IMR-90 (cell line): Measurements from ENCODE around the gene NXPE4. TPM values are rescaled to one million over a fixed set of nuclear protein-coding genes. Genes with fewer than 3 reads are reported as not detected.
"Not testable (repeated sequence)": the region's sequence is repeated elsewhere in the genome, so short reads cannot be mapped to it uniquely, and the experiment has no call there.

Experiments
- ATAC-seq: fragments of 200-7000 bp; cut with Tn5 transposase; 2 replicates; pipeline ENCODE4 v1.9.1; 2020; ENCODE audit warnings: low read depth, mild to moderate bottlenecking, moderate library complexity
- BruUV-seq: library from RNA; stranded (reverse); fragments of 400-500 nt; replicated peaks from 2 replicates; lab custom pipeline; 2021; lab: Mats Ljungman, UMichigan
- CTCF ChIA-PET: fragments of 300-600 bp; formaldehyde crosslinking; extraction: SDS; loops from one replicate; lab custom pipeline; 2021; ENCODE audit warnings: antibody characterized with exemption; lab: Yijun Ruan, JAX
- POLR2A ChIA-PET: fragments of 300-600 bp; sonication (Branson Sonifier 250); formaldehyde crosslinking; loops from one replicate; lab custom pipeline; 2022; ENCODE audit warnings: antibody characterized with exemption; ENCODE audit not compliant: unreplicated experiment; lab: Charles Lee
- DNase-seq: peaks from one replicate; pipeline ENCODE4 v3.0.0; 2013
- H2AFZ ChIP-seq: replicated peaks from 2 replicates; pipeline ENCODE3; 2013; ENCODE audit warnings: low read length, mild to moderate bottlenecking; ENCODE audit not compliant: poor library complexity
- H2AK5ac ChIP-seq: 2 replicates; pipeline ENCODE4 v1.6.1; 2013; ENCODE audit warnings: low read depth, low read length, inconsistent platforms
- H2AK9ac ChIP-seq: replicated peaks from 2 replicates; pipeline ENCODE3; 2013; ENCODE audit warnings: mild to moderate bottlenecking, low read depth, low read length, moderate library complexity; ENCODE audit not compliant: poor library complexity
- H2BK120ac ChIP-seq: 2 replicates; pipeline ENCODE4 v1.6.1; 2013; ENCODE audit warnings: low read depth, low read length, inconsistent platforms
- H2BK15ac ChIP-seq: 3 replicates; pipeline ENCODE4 v1.6.1; 2013; ENCODE audit warnings: low read depth, low read length, inconsistent platforms
- H2BK20ac ChIP-seq: 2 replicates; pipeline ENCODE4 v1.6.1; 2013; ENCODE audit warnings: low read depth, mild to moderate bottlenecking, inconsistent platforms, low read length, moderate library complexity
- H2BK5ac ChIP-seq: 2 replicates; pipeline ENCODE4 v1.6.1; 2013; ENCODE audit warnings: mild to moderate bottlenecking, low read depth, low read length, inconsistent platforms; ENCODE audit not compliant: poor library complexity, severe bottlenecking
- H3K14ac ChIP-seq: replicated peaks from 2 replicates; pipeline ENCODE4 v1.6.1; 2013; ENCODE audit warnings: low read depth, low read length, inconsistent platforms
- H3K18ac ChIP-seq: 2 replicates; pipeline ENCODE4 v1.6.1; 2013; ENCODE audit warnings: low read depth, low read length, control low read depth
- H3K23ac ChIP-seq: 2 replicates; pipeline ENCODE4 v1.6.1; 2013; ENCODE audit warnings: low read depth, low read length, inconsistent platforms
- H3K27ac ChIP-seq: 2 replicates; pipeline ENCODE4 v1.5.1; 2013; ENCODE audit warnings: mild to moderate bottlenecking, control low read depth, low read length; ENCODE audit not compliant: insufficient read depth
- H3K27me3 ChIP-seq: 2 replicates; pipeline ENCODE4 v1.6.1; 2013; ENCODE audit warnings: low read length; ENCODE audit not compliant: control insufficient read depth, insufficient read depth
- H3K36me3 ChIP-seq: 2 replicates; pipeline ENCODE4 v1.6.1; 2013; ENCODE audit warnings: low read length, mixed read lengths; ENCODE audit not compliant: control insufficient read depth, insufficient read depth
- H3K4ac ChIP-seq: 2 replicates; pipeline ENCODE4 v1.6.1; 2013; ENCODE audit warnings: low read depth, low read length, inconsistent platforms
- H3K4me1 ChIP-seq: 2 replicates; pipeline ENCODE4 v1.6.1; 2013; ENCODE audit warnings: low read length, mixed read lengths; ENCODE audit not compliant: control insufficient read depth, insufficient read depth
- H3K4me2 ChIP-seq: 2 replicates; pipeline ENCODE4 v1.6.1; 2013; ENCODE audit warnings: low read depth, mild to moderate bottlenecking, control low read depth, low read length, moderate library complexity
- H3K4me3 ChIP-seq: 2 replicates; pipeline ENCODE4 v1.5.1; 2013; ENCODE audit warnings: low read depth, mild to moderate bottlenecking, control low read depth, low read length, moderate library complexity; ENCODE audit not compliant: insufficient read depth
- H3K56ac ChIP-seq: 2 replicates; pipeline ENCODE4 v1.6.1; 2013; ENCODE audit warnings: low read length, inconsistent platforms; ENCODE audit not compliant: insufficient read depth; ENCODE audit errors: extremely low read depth
- H3K79me1 ChIP-seq, 2 experiments: 2 replicates each; pipeline ENCODE4 v1.6.1; 2013; ENCODE audit warnings: low read length in 2 of 2, inconsistent platforms in 1 of 2, low read depth in 1 of 2
- H3K9ac ChIP-seq: 2 replicates; pipeline ENCODE4 v1.6.1; 2013; ENCODE audit warnings: low read depth, low read length, control low read depth
- H3K9me1 ChIP-seq: 2 replicates; pipeline ENCODE4 v1.6.1; 2013; ENCODE audit warnings: low read length, inconsistent platforms; ENCODE audit not compliant: insufficient read depth
- H3K9me3 ChIP-seq: 2 replicates; pipeline ENCODE4 v1.6.1; 2013; ENCODE audit warnings: low read length; ENCODE audit not compliant: control insufficient read depth, insufficient read depth
- H4K20me1 ChIP-seq: 2 replicates; pipeline ENCODE4 v1.6.1; 2013; ENCODE audit warnings: low read length, inconsistent platforms; ENCODE audit not compliant: insufficient read depth
- H4K5ac ChIP-seq: 2 replicates; pipeline ENCODE4 v1.6.1; 2013; ENCODE audit warnings: mild to moderate bottlenecking, low read depth, low read length, control low read depth
- H4K8ac ChIP-seq, 2 experiments: 2 replicates each; pipeline ENCODE4 v1.6.1; 2013; ENCODE audit warnings: low read depth in 2 of 2, low read length in 2 of 2, control low read depth in 1 of 2, inconsistent platforms in 1 of 2
- H4K91ac ChIP-seq: 2 replicates; pipeline ENCODE4 v1.6.1; 2013; ENCODE audit warnings: low read depth, low read length, inconsistent platforms; ENCODE audit not compliant: insufficient read depth
- CHD1 ChIP-seq: IDR thresholded peaks from 2 replicates; pipeline ENCODE4 v1.6.1; 2012; ENCODE audit warnings: low read depth, low read length, improper control_type of control experiment
- MAFK ChIP-seq: IDR thresholded peaks from 2 replicates; pipeline ENCODE4 v1.6.1; 2012; ENCODE audit warnings: low read depth, low read length, improper control_type of control experiment
- MXI1 ChIP-seq: IDR thresholded peaks from 2 replicates; pipeline ENCODE4 v1.6.1; 2012; ENCODE audit warnings: low read depth, mild to moderate bottlenecking, low read length, moderate library complexity, borderline replicate concordance
- NFE2L2 ChIP-seq: fragments of 150-350 bp; IDR thresholded peaks from 2 replicates; pipeline ENCODE4 v1.6.1; 2016; ENCODE audit warnings: low read depth, mild to moderate bottlenecking, low read length
- RCOR1 ChIP-seq: IDR thresholded peaks from 2 replicates; pipeline ENCODE4 v1.6.1; 2012; ENCODE audit warnings: mild to moderate bottlenecking, low read length, improper control_type of control experiment; ENCODE audit not compliant: insufficient replicate concordance
- SMC3 ChIP-seq: fragments of 150-350 bp; IDR thresholded peaks from 2 replicates; pipeline ENCODE4 v1.6.1; 2016; ENCODE audit warnings: low read depth, mild to moderate bottlenecking, antibody characterized with exemption, low read length, moderate library complexity
- USF2 ChIP-seq: fragments of 150-350 bp; IDR thresholded peaks from 2 replicates; pipeline ENCODE4 v1.6.1; 2017; ENCODE audit warnings: mild to moderate bottlenecking, antibody characterized with exemption, low read length, low read depth
- WGBS, 2 experiments: methylation state at CpG; one replicate each; pipeline versions ENCODE4 v1.1.5 to v1.1.7; 2013; ENCODE audit warnings: missing lambda C conversion rate in 2 of 2; ENCODE audit not compliant: insufficient read length in 1 of 2; ENCODE audit errors: extremely low coverage in 2 of 2; 5-methylcytosine and 5-hydroxymethylcytosine counted together
- dilution Hi-C: fragments of 300-500 bp; cut with HindIII; formaldehyde crosslinking; loops from one replicate; pipeline ENCODE4 v1.14.3; 2018; ENCODE audit warnings: low sequenced_read_pairs; ENCODE audit not compliant: unreplicated experiment
- in situ Hi-C: fragments of 300-500 bp; cut with MboI; formaldehyde crosslinking; loops from 3 replicates; pipeline ENCODE4 v1.14.3; 2019; ENCODE audit warnings: low sequenced_read_pairs, inconsistent platforms, mixed read lengths
- intact Hi-C: fragments of 100-400 bp; cut with micrococcal nuclease; formaldehyde crosslinking; loops from 2 replicates; pipeline ENCODE4 v1.10.0; 2022
- polyA plus RNA-seq, 3 experiments: library from polyadenylated mRNA; depleted of rRNA; stranded (reverse); fragments of >200 nt; gene quantifications; 2 replicates each; pipeline ENCODE4 v1.2.3, GENCODE V29; 2012; ENCODE audit warnings: low replicate concordance in 1 of 3
- total RNA-seq: library from RNA; depleted of rRNA; stranded (reverse); fragments of >200 nt; gene quantifications from 2 replicates; pipeline ENCODE4 v1.2.3, GENCODE V29; 2012

Gene NXPE4
- total and polyA plus RNA-seq, 2 of the 4 experiments (the other 2 are of a cell fraction), result not detected

- Histone ChIP-seq H4K5ac (no peak overlapping the region), H3K27ac (no peak overlapping the region), H4K20me1 (no peaks in the 10 kb centered on the region), H4K91ac (no peak overlapping the region), H3K56ac (no peak overlapping the region), H3K4me3 (no peak overlapping the region), H2BK15ac (no peak overlapping the region), H2BK5ac (no peak overlapping the region), H3K9me1 (no peaks in the 10 kb centered on the region), H4K8ac (no peak overlapping the region), H2AK9ac (no peak overlapping the region), H3K27me3 (no peaks in the 10 kb centered on the region), H3K79me1 (no peaks in the 10 kb centered on the region), H3K18ac (no peak overlapping the region), H3K23ac (no peak overlapping the region), H3K4ac (no peak overlapping the region), H2BK20ac (no peak overlapping the region), H3K14ac (no peak overlapping the region), H2BK120ac (no peak overlapping the region), H3K9me3 (no peaks in the 10 kb centered on the region), H3K4me1 (no peaks in the 10 kb centered on the region), H3K4me2 (no peak overlapping the region), H3K9ac (no peak overlapping the region), H2AK5ac (no peak overlapping the region), H2AFZ (no peak overlapping the region), H3K36me3 (no peaks in the 10 kb centered on the region)
- ChIA-PET POLR2A (no interaction called here), CTCF (no interaction called here)
- dilution Hi-C loops, result no loop called here
- TF ChIP-seq SMC3 (no peak), MXI1 (no peak), NFE2L2 (no peak), CHD1 (no peak), RCOR1 (no peak), USF2 (no peak), MAFK (no peak)
- no peak for ATAC-seq
- intact Hi-C loops, result no loop called here
- BruUV-seq, result no TSS peak
- WGBS, 2 experiments, result 70% methylated on average over 6 of the region's 11 CpGs; no CpG with 5 or more reads in 1 of the 2 experiments
- DNase-seq, result no peak
- in situ Hi-C loops, result no loop called here
These were observed 18.6 kb upstream of the NXPE4 start for GRCh38 chr11:114614127-114614720.

DNA sequence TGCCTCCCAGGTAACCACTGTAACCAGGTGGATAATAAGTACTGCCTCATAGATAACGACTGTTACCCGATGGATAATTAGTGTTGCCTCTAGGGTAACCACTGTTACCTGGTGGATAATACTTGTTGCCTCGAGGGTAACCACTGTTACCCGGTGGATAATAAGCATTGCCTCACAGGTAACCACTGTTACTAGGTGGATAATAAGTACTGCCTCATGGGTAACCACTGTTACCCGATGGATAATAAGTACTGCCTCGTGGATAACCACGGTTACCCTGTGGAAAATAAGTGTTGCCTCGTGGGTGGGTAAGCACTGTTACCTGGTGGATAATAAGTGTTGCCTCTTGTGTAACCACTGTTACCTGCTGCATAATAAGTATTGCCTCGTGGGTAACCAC is 17.5 kb upstream of the NXPE4 start:
- in situ Hi-C loops, H3K9me1 ChIP-seq, H3K4me1 ChIP-seq, H3K9ac ChIP-seq, POLR2A ChIA-PET, H3K23ac ChIP-seq, H3K4ac ChIP-seq, intact Hi-C loops, H3K9me3 ChIP-seq, H2BK120ac ChIP-seq, H2AFZ ChIP-seq, H4K20me1 ChIP-seq, H3K79me1 ChIP-seq, dilution Hi-C loops, H3K36me3 ChIP-seq, H2AK5ac ChIP-seq, H3K27ac ChIP-seq, H4K8ac ChIP-seq, H2AK9ac ChIP-seq, H3K14ac ChIP-seq, BruUV-seq, H2BK5ac ChIP-seq, CTCF ChIA-PET, H3K56ac ChIP-seq, H4K91ac ChIP-seq, H3K18ac ChIP-seq, H3K4me3 ChIP-seq, H3K27me3 ChIP-seq, H3K4me2 ChIP-seq, ATAC-seq, H2BK20ac ChIP-seq, H2BK15ac ChIP-seq, H4K5ac ChIP-seq, DNase-seq: not testable (repeated sequence)
- WGBS, 2 experiments, result no CpG with 5 or more reads among the region's 9 CpGs
